ENCODE data around the gene CRK. TPM values are rescaled to one million over a fixed set of nuclear protein-coding genes. Genes with fewer than 3 reads are reported as not detected.
"Not testable (repeated sequence)": the region's sequence is repeated elsewhere in the genome, so short reads cannot be mapped to it uniquely, and the experiment has no call there.

CRK gene
- total RNA-seq, 2 donors from 2014 or later = 36.0 to 49.8 TPM

- no peak for DNase-seq (ENCODE audit: low spot score)
- Histone ChIP-seq H3K9me3 (no peaks in the 10 kb centered on the region), H3K27ac (peak overlapping the region; percentile 70 to 86), H3K27me3 (no peaks in the 10 kb centered on the region), H3K4me1 (peaks cover 0 to 92% of the 10 kb centered on the region in 2 donors), H3K4me3 (peak overlapping the region in 1 of 2 donors; percentile 8), H3K36me3 (no peaks in the 10 kb centered on the region)
- no peak for TF ChIP-seq CTCF (IDR thresholded peaks at IDR 0.05)
These were observed 65.3 kb downstream of the CRK start for GRCh38 chr17:1390432-1391367.

GRCh38 chr17:1387490-1388227 is 68.4 kb downstream of the CRK start:
- DNase-seq (ENCODE audit: low spot score); H3K27me3 ChIP-seq; H3K4me3 ChIP-seq; H3K36me3 ChIP-seq; H3K9me3 ChIP-seq: not testable (repeated sequence)
- peak overlapping the region; percentile 16 to 24 for H3K27ac ChIP-seq
- H3K4me1 ChIP-seq = peaks cover 0 to 94% of the 10 kb centered on the region in 2 donors

GRCh38 chr17:1386675-1387190 is 69.3 kb downstream of the CRK start:
- not testable (repeated sequence) for H3K27me3 ChIP-seq; H3K9me3 ChIP-seq; DNase-seq (ENCODE audit: low spot score); H3K4me3 ChIP-seq; H3K36me3 ChIP-seq; H3K27ac ChIP-seq
- peaks cover 0 to 92% of the 10 kb centered on the region in 2 donors for H3K4me1 ChIP-seq

- no peaks in the 10 kb centered on the region for H3K27me3 ChIP-seq
- no peak overlapping the region for H3K4me3 ChIP-seq
- DNase-seq (ENCODE audit: low spot score) = no peak
- H3K27ac ChIP-seq = no peak overlapping the region
- TF ChIP-seq CTCF (IDR thresholded peaks at IDR 0.05) = no peak
- no peaks in the 10 kb centered on the region for H3K36me3 ChIP-seq
- H3K4me1 ChIP-seq = peaks cover 0 to 92% of the 10 kb centered on the region in 2 donors
- no peaks in the 10 kb centered on the region for H3K9me3 ChIP-seq
These were observed 69.8 kb downstream of the CRK start for GRCh38 chr17:1386265-1386664.

- no peak for DNase-seq (ENCODE audit: low spot score)
- Histone ChIP-seq H3K27me3 (no peaks in the 10 kb centered on the region), H3K27ac (no peak overlapping the region), H3K4me3 (no peak overlapping the region), H3K4me1 (peaks cover 0 to 92% of the 10 kb centered on the region in 2 donors), H3K36me3 (no peaks in the 10 kb centered on the region), H3K9me3 (no peaks in the 10 kb centered on the region)
- TF ChIP-seq CTCF (IDR thresholded peaks at IDR 0.05) = no peak
These were observed 70.2 kb downstream of the CRK start for GRCh38 chr17:1385861-1386260.

GRCh38 chr17:1384905-1385435 is 71.1 kb downstream of the CRK start:
- DNase-seq (ENCODE audit: low spot score) = no peak
- Histone ChIP-seq H3K27ac (peak overlapping the region; percentile 1 to 20), H3K4me3 (no peak overlapping the region), H3K9me3 (no peaks in the 10 kb centered on the region), H3K36me3 (no peaks in the 10 kb centered on the region), H3K27me3 (no peaks in the 10 kb centered on the region), H3K4me1 (peaks cover 0 to 92% of the 10 kb centered on the region in 2 donors)
- TF ChIP-seq CTCF (IDR thresholded peaks at IDR 0.05) = no peak
